Liver (tissue), 9 donors: Measurements from ENCODE around the gene ATP6V1C2. TPM values are rescaled to one million over a fixed set of nuclear protein-coding genes. Genes with fewer than 3 reads are reported as not detected.

Experiments
- DNase-seq: peaks from one replicate; pipeline ENCODE4 v3.0.0-alpha.2; 2017; ENCODE audit warnings: low spot score
- H3K27ac ChIP-seq, 2 donors: one replicate each; pipeline ENCODE4 v1.7.0; 2013; ENCODE audit warnings: inconsistent platforms in 2 of 2, low read length in 2 of 2, control low read depth in 1 of 2, low read depth in 1 of 2, mild to moderate bottlenecking in 1 of 2
- H3K27me3 ChIP-seq, 4 donors: one replicate each; pipeline versions ENCODE4 v1.6.1 to v1.7.0; 2013; ENCODE audit warnings: low read length in 3 of 4, inconsistent platforms in 1 of 4, mild to moderate bottlenecking in 1 of 4, moderate library complexity in 1 of 4; ENCODE audit not compliant: control insufficient read depth in 4 of 4, insufficient read depth in 4 of 4
- H3K36me3 ChIP-seq, 4 donors: one replicate each; pipeline versions ENCODE4 v1.6.1 to v1.7.0; 2013; ENCODE audit warnings: low read length in 3 of 4, mild to moderate bottlenecking in 3 of 4, low read depth in 1 of 4, moderate library complexity in 1 of 4; ENCODE audit not compliant: control insufficient read depth in 4 of 4, insufficient read depth in 3 of 4
- H3K4me1 ChIP-seq, 4 donors: one replicate each; pipeline versions ENCODE4 v1.6.1 to v1.7.0; 2013; ENCODE audit warnings: low read length in 3 of 4, mild to moderate bottlenecking in 3 of 4, moderate library complexity in 1 of 4; ENCODE audit not compliant: control insufficient read depth in 4 of 4, insufficient read depth in 4 of 4
- H3K4me3 ChIP-seq, 3 donors: one replicate each; pipeline versions ENCODE4 v1.6.1 to v1.7.0; 2013; ENCODE audit warnings: low read length in 3 of 3, control low read depth in 1 of 3, low read depth in 1 of 3, mild to moderate bottlenecking in 1 of 3
- H3K9ac ChIP-seq, 2 donors: one replicate each; pipeline ENCODE4 v1.7.0; 2013; ENCODE audit warnings: low read length in 2 of 2, mild to moderate bottlenecking in 2 of 2, moderate library complexity in 2 of 2, control low read depth in 1 of 2, low read depth in 1 of 2
- H3K9me3 ChIP-seq, 4 donors: one replicate each; pipeline versions ENCODE4 v1.6.1 to v1.7.0; 2013; ENCODE audit warnings: low read length in 3 of 4; ENCODE audit not compliant: control insufficient read depth in 4 of 4
- ATF3 ChIP-seq: IDR thresholded peaks from 2 replicates; pipeline ENCODE4 v1.6.1; 2016; ENCODE audit warnings: antibody characterized with exemption
- CTCF ChIP-seq: fragments of 150-350 bp; IDR thresholded peaks from 2 replicates; pipeline ENCODE4 v1.5.1; 2017; ENCODE audit warnings: improper control_type of control experiment, low read depth, low read length; ENCODE audit not compliant: missing input control
- EGR1 ChIP-seq, 2 donors: IDR thresholded peaks; 2 replicates each; pipeline ENCODE4 v1.6.1; 2016 to 2018; ENCODE audit warnings: antibody characterized with exemption in 2 of 2, low read depth in 2 of 2
- FOXA1 ChIP-seq: IDR thresholded peaks from 2 replicates; pipeline ENCODE4 v1.6.1; 2016; ENCODE audit warnings: antibody characterized with exemption
- FOXA2 ChIP-seq: IDR thresholded peaks from 2 replicates; pipeline ENCODE4 v1.6.1; 2016; ENCODE audit warnings: antibody characterized with exemption
- GABPA ChIP-seq, 2 donors: IDR thresholded peaks in 1 of 2; conservative IDR thresholded peaks in 1 of 2; 2 replicates each; pipeline ENCODE4 v1.6.1; 2016; ENCODE audit warnings: antibody characterized with exemption in 2 of 2, mild to moderate bottlenecking in 1 of 2, moderate library complexity in 1 of 2
- HNF4A ChIP-seq, 2 donors: conservative IDR thresholded peaks; 2 replicates each; pipeline ENCODE4 v1.6.1; 2016; ENCODE audit warnings: antibody characterized with exemption in 2 of 2, mild to moderate bottlenecking in 2 of 2
- HNF4G ChIP-seq: IDR thresholded peaks from 2 replicates; pipeline ENCODE4 v1.6.1; 2016; ENCODE audit warnings: antibody characterized with exemption
- JUND ChIP-seq, 2 donors: IDR thresholded peaks; 2 replicates each; pipeline ENCODE4 v1.6.1; 2016; ENCODE audit warnings: antibody characterized with exemption in 2 of 2
- MAX ChIP-seq: IDR thresholded peaks from 2 replicates; pipeline ENCODE4 v1.6.1; 2016; ENCODE audit warnings: antibody characterized with exemption
- NR2F2 ChIP-seq: IDR thresholded peaks from 2 replicates; pipeline ENCODE4 v1.6.1; 2016; ENCODE audit warnings: antibody characterized with exemption
- RAD21 ChIP-seq, 2 donors: IDR thresholded peaks; 2 replicates each; pipeline ENCODE4 v1.6.1; 2016; ENCODE audit warnings: antibody characterized with exemption in 2 of 2, mild to moderate bottlenecking in 2 of 2
- RXRA ChIP-seq, 2 donors: IDR thresholded peaks; 2 replicates each; pipeline ENCODE4 v1.6.1; 2017 to 2018; ENCODE audit warnings: antibody characterized with exemption in 2 of 2, mild to moderate bottlenecking in 1 of 2
- SP1 ChIP-seq: IDR thresholded peaks from 2 replicates; pipeline ENCODE4 v1.6.1; 2018; ENCODE audit warnings: antibody characterized with exemption, mild to moderate bottlenecking
- TAF1 ChIP-seq: conservative IDR thresholded peaks from 2 replicates; pipeline ENCODE4 v1.6.1; 2016; ENCODE audit warnings: antibody characterized with exemption, mild to moderate bottlenecking
- YY1 ChIP-seq: IDR thresholded peaks from 2 replicates; pipeline ENCODE4 v1.6.1; 2016; ENCODE audit warnings: antibody characterized with exemption, mild to moderate bottlenecking
- ZBTB33 ChIP-seq: IDR thresholded peaks from 2 replicates; pipeline ENCODE4 v1.6.1; 2016; ENCODE audit warnings: antibody characterized with exemption
- WGBS: extraction: QIAGEN DNeasy Blood & Tissue Kit; methylation state at CpG from one replicate; pipeline ENCODE4 v1.1.7; 2013; 5-methylcytosine and 5-hydroxymethylcytosine counted together
- polyA plus RNA-seq, 2 donors: library from polyadenylated mRNA; stranded (reverse) in 1 of 2; unstranded in 1 of 2; fragments of 200-250 nt in 1 of 2; fragments of >200 nt in 1 of 2; fragmentation: Nextera tagmentation in 1 of 2; extraction: Ambion mirVana in 1 of 2; gene quantifications; one replicate each; pipeline versions ENCODE4 v1.2.1 to v1.2.3, GENCODE V29; 2013 to 2015
- total RNA-seq, 2 donors: library from RNA; depleted of rRNA; stranded (reverse); fragments of >200 nt; gene quantifications; one replicate each; pipeline ENCODE4 v1.2.3, GENCODE V29; 2014
- donor health status: healthy.
- donor health status: healthy.
- donor health status: healthy.
- donor health status: healthy.
- donor health status: healthy.

The ATP6V1C2 gene
- total and polyA plus RNA-seq, 4 donors: 0.08 to 0.66 (median 0.33) TPM

- peak in 1 of 2 donors; percentile 9 for TF ChIP-seq HNF4A (conservative IDR thresholded peaks at IDR 0.05)
- TF ChIP-seq CTCF: no peak
- TF ChIP-seq JUND (IDR thresholded peaks at IDR 0.05): no peak
- no peak for TF ChIP-seq YY1
- peak in 1 of 2 donors; percentile 4 for TF ChIP-seq RXRA (IDR thresholded peaks at IDR 0.05)
- no peak for TF ChIP-seq SP1
- 74% methylated on average over 3 of the region's 3 CpGs for WGBS
- Histone ChIP-seq H3K9me3 (no peaks in the 10 kb centered on the region), H3K4me3 (no peak overlapping the region), H3K4me1 (peaks cover 0 to 2% (median 0%) of the 10 kb centered on the region in 4 donors), H3K36me3 (no peaks in the 10 kb centered on the region), H3K27me3 (no peaks in the 10 kb centered on the region), H3K27ac (no peak overlapping the region), H3K9ac (no peak overlapping the region)
- DNase-seq: no peak
These were observed 18.8 kb downstream of the ATP6V1C2 start for GRCh38 chr2:10740226-10740625.

GRCh38 chr2:10741139-10741538 lies 19.7 kb downstream of the ATP6V1C2 start:
- H3K9me3 ChIP-seq: no peaks in the 10 kb centered on the region
- no peaks in the 10 kb centered on the region for H3K27me3 ChIP-seq
- TF ChIP-seq RAD21 (IDR thresholded peaks at IDR 0.05) (no peak), ZBTB33 (no peak), HNF4A (conservative IDR thresholded peaks at IDR 0.05) (no peak), MAX (no peak), NR2F2 (no peak), FOXA2 (no peak), EGR1 (IDR thresholded peaks at IDR 0.05; ENCODE audit: low read depth in 2 of 2) (no peak), RXRA (IDR thresholded peaks at IDR 0.05) (no peak), HNF4G (no peak), ATF3 (no peak), JUND (IDR thresholded peaks at IDR 0.05) (no peak), FOXA1 (no peak), TAF1 (no peak), CTCF (no peak), GABPA (IDR thresholded peaks at IDR 0.05 in 1 of 2, conservative IDR thresholded peaks at IDR 0.05 in 1 of 2) (no peak), SP1 (no peak), YY1 (no peak)
- no peak for DNase-seq
- no peak overlapping the region for H3K27ac ChIP-seq
- no peak overlapping the region for H3K9ac ChIP-seq
- no peaks in the 10 kb centered on the region for H3K36me3 ChIP-seq
- H3K4me3 ChIP-seq: no peak overlapping the region
- peaks cover 0 to 2% (median 0%) of the 10 kb centered on the region in 4 donors for H3K4me1 ChIP-seq
- 75% methylated on average over 2 of the region's 2 CpGs for WGBS
